Natural killer cell (primary cell): ENCODE results near the gene IMP4. TPM values are rescaled to one million over a fixed set of nuclear protein-coding genes. Genes with fewer than 3 reads are reported as not detected.

Experiments used
- ATAC-seq, 3 donors: fragments of 150-1000 bp in 2 of 3; fragments of 200-7000 bp in 1 of 3; cut with Tn5 transposase; 1 replicate in 1 of 3; 2 replicates in 2 of 3; pipeline ENCODE4 v1.10.0; 2021; ENCODE audit warnings: mild to moderate bottlenecking in 2 of 3, moderate library complexity in 2 of 3
- DNase-seq, 2 donors: peaks; one replicate each; pipeline versions ENCODE4 v3.0.0 to v3.0.0-alpha.2; 2013 to 2021; ENCODE audit warnings: mixed read lengths in 1 of 2
- H3K27ac ChIP-seq: one replicate; pipeline ENCODE4 v1.5.1; 2013; ENCODE audit warnings: mild to moderate bottlenecking, low read length
- H3K27me3 ChIP-seq: one replicate; pipeline ENCODE4 v1.6.1; 2013; ENCODE audit warnings: low read length; ENCODE audit not compliant: control insufficient read depth, insufficient read depth
- H3K36me3 ChIP-seq: one replicate; pipeline ENCODE4 v1.6.1; 2013; ENCODE audit warnings: low read length; ENCODE audit not compliant: control insufficient read depth, insufficient read depth
- H3K4me1 ChIP-seq: one replicate; pipeline ENCODE4 v1.6.1; 2013; ENCODE audit warnings: low read length; ENCODE audit not compliant: control insufficient read depth, insufficient read depth
- H3K4me3 ChIP-seq: one replicate; pipeline ENCODE4 v1.5.1; 2013; ENCODE audit warnings: low read length
- H3K9me3 ChIP-seq: one replicate; pipeline ENCODE4 v1.6.1; 2013; ENCODE audit warnings: low read length; ENCODE audit not compliant: control insufficient read depth, insufficient read depth
- H3K27ac Mint-ChIP-seq, 2 donors: one replicate each; pipeline ENCODE4 v1.8.0; 2022; ENCODE audit warnings: mild to moderate bottlenecking in 2 of 2, mixed read lengths in 2 of 2, moderate library complexity in 1 of 2
- H3K27me3 Mint-ChIP-seq, 2 donors: one replicate each; pipeline ENCODE4 v1.8.0; 2022; ENCODE audit warnings: low read depth in 2 of 2, mixed read lengths in 2 of 2
- H3K36me3 Mint-ChIP-seq: one replicate; pipeline ENCODE4 v1.8.0; 2022; ENCODE audit warnings: mixed read lengths
- H3K4me1 Mint-ChIP-seq, 2 donors: one replicate each; pipeline ENCODE4 v1.8.0; 2022; ENCODE audit warnings: mixed read lengths in 2 of 2
- H3K4me3 Mint-ChIP-seq: one replicate; pipeline ENCODE4 v1.8.0; 2022; ENCODE audit warnings: mild to moderate bottlenecking, moderate library complexity, mixed read lengths
- H3K9me3 Mint-ChIP-seq, 2 donors: one replicate each; pipeline ENCODE4 v1.8.0; 2022; ENCODE audit warnings: mixed read lengths in 2 of 2
- WGBS: methylation state at CpG from one replicate; pipeline ENCODE4 v1.1.7; 2013; ENCODE audit warnings: missing lambda C conversion rate; ENCODE audit not compliant: insufficient coverage; 5-methylcytosine and 5-hydroxymethylcytosine counted together
- intact Hi-C: fragments of 100-400 bp; cut with micrococcal nuclease; formaldehyde crosslinking; loops from one replicate; pipeline ENCODE4 v1.14.2; 2022
- total RNA-seq, 4 donors: library from RNA; stranded (reverse); fragments of 120-200 nt in 1 of 4; gene quantifications; one replicate each; pipeline versions ENCODE4 v1.2.3 to v1.2.4, GENCODE V29; 2013 to 2022
- TF ChIP-seq, protein P1 (sequence below): fragments of 200-600 bp; IDR thresholded peaks from one replicate; pipeline ENCODE4 v1.8.0; 2022; ENCODE audit warnings: antibody characterized with exemption

Gene IMP4
- total RNA-seq, 3 donors from 2014 or later (not counting 1 experiment from before 2014, with no cell fraction given): 60.5 to 80.6 (median 72.9) TPM

DNA sequence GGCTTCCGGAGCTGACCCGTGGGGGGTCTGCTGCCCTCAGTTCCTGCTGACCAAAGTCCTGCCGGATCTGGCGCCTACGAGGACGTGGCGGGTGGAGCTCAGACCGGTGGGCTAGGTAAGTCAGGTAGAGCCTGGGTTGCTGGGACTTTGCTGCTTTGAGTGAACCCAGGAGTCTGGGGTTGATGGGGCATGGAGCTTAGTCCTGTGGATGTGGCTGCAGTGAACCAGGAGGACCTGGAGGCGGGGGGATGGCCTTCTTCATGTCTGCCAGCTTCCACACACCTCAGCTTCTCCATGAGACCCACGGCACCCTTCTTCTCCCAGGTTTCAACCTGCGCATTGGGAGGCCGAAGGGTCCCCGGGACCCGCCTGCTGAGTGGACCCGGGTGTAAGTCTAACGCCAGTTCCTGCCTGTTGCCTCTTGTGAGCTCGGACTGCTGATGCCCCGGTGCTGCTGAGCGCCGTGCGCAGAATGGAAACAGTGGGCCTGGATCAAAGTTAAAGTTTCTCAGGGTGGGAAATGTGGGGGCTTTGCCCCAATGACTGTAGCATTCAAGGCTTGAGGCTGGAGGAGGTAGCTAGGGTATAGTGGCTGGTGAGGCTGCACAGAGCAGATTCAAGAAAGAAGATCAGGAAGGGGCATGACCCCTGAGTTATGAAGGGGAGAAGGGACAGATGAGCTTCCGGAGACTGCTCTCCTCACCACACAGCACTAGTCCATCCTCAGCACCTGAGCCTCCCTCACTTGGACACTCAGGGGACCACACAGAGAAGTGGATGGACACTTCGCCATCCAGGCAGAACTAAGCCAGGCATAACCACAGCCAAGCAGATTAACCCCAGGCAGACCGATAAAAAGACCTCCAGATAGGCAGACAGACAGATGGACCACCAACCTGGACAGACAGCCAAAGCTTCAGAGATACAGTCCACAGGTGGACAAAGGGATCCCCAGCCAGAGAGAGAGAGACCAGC is 30.4 kb downstream of the IMP4 start:
- Mint-ChIP-seq H3K36me3 (peaks cover 10% of the 10 kb centered on the region), H3K4me3 (peak overlapping the region; percentile 87), H3K27ac (peak overlapping the region; percentile 73 to 95), H3K9me3 (no peaks in the 10 kb centered on the region), H3K27me3 (no peaks in the 10 kb centered on the region), H3K4me1 (peaks cover 75 to 80% of the 10 kb centered on the region in 2 donors)
- TF ChIP-seq, protein P1, sequence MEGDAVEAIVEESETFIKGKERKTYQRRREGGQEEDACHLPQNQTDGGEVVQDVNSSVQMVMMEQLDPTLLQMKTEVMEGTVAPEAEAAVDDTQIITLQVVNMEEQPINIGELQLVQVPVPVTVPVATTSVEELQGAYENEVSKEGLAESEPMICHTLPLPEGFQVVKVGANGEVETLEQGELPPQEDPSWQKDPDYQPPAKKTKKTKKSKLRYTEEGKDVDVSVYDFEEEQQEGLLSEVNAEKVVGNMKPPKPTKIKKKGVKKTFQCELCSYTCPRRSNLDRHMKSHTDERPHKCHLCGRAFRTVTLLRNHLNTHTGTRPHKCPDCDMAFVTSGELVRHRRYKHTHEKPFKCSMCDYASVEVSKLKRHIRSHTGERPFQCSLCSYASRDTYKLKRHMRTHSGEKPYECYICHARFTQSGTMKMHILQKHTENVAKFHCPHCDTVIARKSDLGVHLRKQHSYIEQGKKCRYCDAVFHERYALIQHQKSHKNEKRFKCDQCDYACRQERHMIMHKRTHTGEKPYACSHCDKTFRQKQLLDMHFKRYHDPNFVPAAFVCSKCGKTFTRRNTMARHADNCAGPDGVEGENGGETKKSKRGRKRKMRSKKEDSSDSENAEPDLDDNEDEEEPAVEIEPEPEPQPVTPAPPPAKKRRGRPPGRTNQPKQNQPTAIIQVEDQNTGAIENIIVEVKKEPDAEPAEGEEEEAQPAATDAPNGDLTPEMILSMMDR: peak; percentile 22
- Histone ChIP-seq H3K4me1 (peaks cover 72% of the 10 kb centered on the region), H3K27me3 (no peaks in the 10 kb centered on the region), H3K36me3 (peaks cover 16% of the 10 kb centered on the region), H3K27ac (peak overlapping the region; percentile 38), H3K4me3 (peak overlapping the region; percentile 64), H3K9me3 (no peaks in the 10 kb centered on the region)
- ATAC-seq: no peak
- intact Hi-C loops: loop anchor here (2.0 kb wide), 1 partner anchor 30 kb away; the partner anchor contains the start of gene IMP4
- DNase-seq: peak in 1 of 2 donors; percentile 44
- 57% methylated on average over 24 of the region's 24 CpGs for WGBS

DNA sequence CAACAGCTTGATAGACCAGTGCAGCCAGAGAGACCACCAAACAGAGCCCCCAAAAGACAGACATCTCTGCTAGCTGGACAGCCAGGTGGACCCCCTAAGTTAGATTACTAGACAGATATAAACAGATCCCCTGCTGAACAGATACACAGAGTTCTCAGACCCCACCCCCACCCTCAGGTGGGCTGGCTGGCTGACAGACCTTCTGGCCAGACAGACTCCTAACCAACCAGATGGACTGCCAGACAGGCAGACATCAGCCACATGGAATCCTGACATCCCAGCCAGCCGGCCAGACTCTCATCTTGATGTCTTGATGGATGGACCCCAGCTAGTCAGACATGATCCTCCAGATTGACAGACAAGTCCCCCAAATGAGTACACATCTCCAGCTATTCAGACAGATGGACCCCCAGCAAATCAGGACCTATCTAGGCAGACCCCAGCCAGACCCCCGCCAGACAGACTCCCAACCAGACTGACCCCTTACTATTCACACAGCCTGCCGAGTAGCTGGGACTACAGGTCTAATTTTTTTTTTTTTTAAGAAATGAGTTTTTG is 31.2 kb downstream of the IMP4 start:
- no peaks in the 10 kb centered on the region for H3K27me3 Mint-ChIP-seq
- no peak overlapping the region for H3K4me3 ChIP-seq
- peaks cover 10% of the 10 kb centered on the region for H3K36me3 Mint-ChIP-seq
- WGBS: 98% methylated on average over 3 of the region's 3 CpGs
- H3K9me3 ChIP-seq: no peaks in the 10 kb centered on the region
- H3K4me1 Mint-ChIP-seq: peaks cover 83 to 84% of the 10 kb centered on the region in 2 donors
- peaks cover 20% of the 10 kb centered on the region for H3K36me3 ChIP-seq
- H3K4me3 Mint-ChIP-seq: peak overlapping the region; percentile 87
- no peak for ATAC-seq
- no peaks in the 10 kb centered on the region for H3K27me3 ChIP-seq
- peak overlapping the region; percentile 6 for H3K27ac ChIP-seq
- H3K9me3 Mint-ChIP-seq: no peaks in the 10 kb centered on the region
- no peak for DNase-seq
- TF ChIP-seq, protein P1: no peak
- intact Hi-C loops: loop anchor here (2.0 kb wide), 1 partner anchor 31 kb away; the partner anchor contains the start of gene IMP4
- H3K27ac Mint-ChIP-seq: peak overlapping the region; percentile 73 to 95
- H3K4me1 ChIP-seq: peaks cover 75% of the 10 kb centered on the region

DNA sequence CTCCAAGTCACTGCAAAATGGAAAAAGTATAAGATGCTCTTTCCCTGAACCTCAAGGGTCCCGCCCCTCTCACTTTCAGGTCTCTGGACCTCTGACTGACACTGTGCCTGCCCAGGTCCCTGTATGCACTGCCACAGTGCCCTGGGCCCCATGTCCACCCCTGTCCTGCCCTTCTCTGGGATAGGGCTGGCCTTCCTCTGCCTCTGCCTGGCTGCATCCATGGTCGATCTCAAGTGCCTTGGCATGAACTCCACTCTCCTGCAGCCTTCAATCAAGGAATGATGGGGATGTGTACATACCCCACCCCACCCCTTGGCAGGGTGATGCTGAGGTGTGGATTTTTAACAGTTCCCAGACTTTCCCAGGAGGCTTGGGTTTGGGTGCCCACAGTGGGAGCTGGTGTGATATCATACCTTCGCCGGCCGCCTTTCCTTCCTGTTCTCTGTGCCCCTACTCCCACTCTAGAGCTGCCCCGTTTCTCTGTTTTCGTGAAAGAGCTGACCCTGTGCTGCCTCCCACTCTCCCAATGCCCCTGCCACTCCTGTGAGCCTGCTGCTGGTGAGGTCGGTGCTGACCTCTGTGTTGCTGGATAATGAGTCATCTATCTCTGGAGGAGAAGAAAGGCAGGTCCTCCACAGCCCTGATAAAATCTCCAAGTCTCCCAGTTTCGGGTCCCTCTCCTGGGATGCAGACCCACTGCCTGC is 32.0 kb downstream of the IMP4 start:
- Mint-ChIP-seq H3K4me3 (peak overlapping the region; percentile 87), H3K4me1 (peaks cover 91% of the 10 kb centered on the region in 2 donors), H3K9me3 (no peaks in the 10 kb centered on the region), H3K27me3 (no peaks in the 10 kb centered on the region), H3K36me3 (peaks cover 10% of the 10 kb centered on the region), H3K27ac (peak overlapping the region; percentile 73 to 95)
- H3K27me3 ChIP-seq: no peaks in the 10 kb centered on the region
- peaks cover 74% of the 10 kb centered on the region for H3K4me1 ChIP-seq
- DNase-seq (no peak), ATAC-seq (no peak)
- H3K36me3 ChIP-seq: peaks cover 24% of the 10 kb centered on the region
- intact Hi-C loops: no loop called here
- no peak overlapping the region for H3K27ac ChIP-seq
- H3K4me3 ChIP-seq: no peak overlapping the region
- H3K9me3 ChIP-seq: no peaks in the 10 kb centered on the region
- WGBS: 97% methylated on average over 8 of the region's 9 CpGs
- TF ChIP-seq, protein P1: no peak
